ENCODE measurements around the gene HOXB9. TPM values are rescaled to one million over a fixed set of nuclear protein-coding genes. Genes with fewer than 3 reads are reported as not detected.

HOXB9 gene
- total RNA-seq, 1 experiment from 2014 or later: 0.24 TPM

GRCh38 chr17:48593840-48594537, 32.2 kb downstream of the HOXB9 start:
- Mint-ChIP-seq H3K4me1 (peaks cover 55% of the 10 kb centered on the region), H3K27me3 (ENCODE audit: low read depth) (peaks cover 100% of the 10 kb centered on the region; the same call in 1 of the 2 replicates), H3K36me3 (peaks cover 2% of the 10 kb centered on the region; the same call in 1 of the 2 replicates), H3K9me3 (no peaks in the 10 kb centered on the region), H3K4me3 (peak overlapping the region; percentile 50), H3K27ac (no peak overlapping the region)
- CTCF ChIA-PET: interaction anchor here (0.7 to 2.5 kb wide), 25 partner anchors 11 to 378 kb away, joined by 3 to 15 read pairs (median 5); no protein-coding TSS in a partner anchor
- POLR2A ChIA-PET: no interaction called here
- ATAC-seq: peak; percentile 20
- peak; percentile 90 for DNase-seq (ENCODE audit: low spot score)
- TF ChIP-seq SOX15 (CRISPR knock-in tag; IDR thresholded peaks at IDR 0.05) (no peak), MXD4 (CRISPR knock-in tag; IDR thresholded peaks at IDR 0.05; ENCODE audit: borderline replicate concordance) (no peak), OVOL2 (CRISPR knock-in tag; IDR thresholded peaks at IDR 0.05; ENCODE audit: borderline replicate concordance) (no peak), SMAD3 (CRISPR knock-in tag; IDR thresholded peaks at IDR 0.05; ENCODE audit: borderline replicate concordance) (no peak), GRHL2 (CRISPR knock-in tag; IDR thresholded peaks at IDR 0.05; ENCODE audit: insufficient replicate concordance, severe bottlenecking) (no peak), ZNF671 (CRISPR knock-in tag; IDR thresholded peaks at IDR 0.05) (no peak), JAZF1 (CRISPR knock-in tag; IDR thresholded peaks at IDR 0.05) (no peak), HMGXB4 (CRISPR knock-in tag; IDR thresholded peaks at IDR 0.05) (0 out of 2 replicates have a peak, but pooled peaks have one; percentile 39), NFATC4 (CRISPR knock-in tag; IDR thresholded peaks at IDR 0.05) (no peak), ZNF263 (CRISPR knock-in tag; IDR thresholded peaks at IDR 0.05; ENCODE audit: low read depth) (no peak), GABPB1 (CRISPR knock-in tag; IDR thresholded peaks at IDR 0.05) (no peak), FOXJ3 (CRISPR knock-in tag; IDR thresholded peaks at IDR 0.05; ENCODE audit: borderline replicate concordance) (no peak)
- TF ChIP-seq, protein P1, sequence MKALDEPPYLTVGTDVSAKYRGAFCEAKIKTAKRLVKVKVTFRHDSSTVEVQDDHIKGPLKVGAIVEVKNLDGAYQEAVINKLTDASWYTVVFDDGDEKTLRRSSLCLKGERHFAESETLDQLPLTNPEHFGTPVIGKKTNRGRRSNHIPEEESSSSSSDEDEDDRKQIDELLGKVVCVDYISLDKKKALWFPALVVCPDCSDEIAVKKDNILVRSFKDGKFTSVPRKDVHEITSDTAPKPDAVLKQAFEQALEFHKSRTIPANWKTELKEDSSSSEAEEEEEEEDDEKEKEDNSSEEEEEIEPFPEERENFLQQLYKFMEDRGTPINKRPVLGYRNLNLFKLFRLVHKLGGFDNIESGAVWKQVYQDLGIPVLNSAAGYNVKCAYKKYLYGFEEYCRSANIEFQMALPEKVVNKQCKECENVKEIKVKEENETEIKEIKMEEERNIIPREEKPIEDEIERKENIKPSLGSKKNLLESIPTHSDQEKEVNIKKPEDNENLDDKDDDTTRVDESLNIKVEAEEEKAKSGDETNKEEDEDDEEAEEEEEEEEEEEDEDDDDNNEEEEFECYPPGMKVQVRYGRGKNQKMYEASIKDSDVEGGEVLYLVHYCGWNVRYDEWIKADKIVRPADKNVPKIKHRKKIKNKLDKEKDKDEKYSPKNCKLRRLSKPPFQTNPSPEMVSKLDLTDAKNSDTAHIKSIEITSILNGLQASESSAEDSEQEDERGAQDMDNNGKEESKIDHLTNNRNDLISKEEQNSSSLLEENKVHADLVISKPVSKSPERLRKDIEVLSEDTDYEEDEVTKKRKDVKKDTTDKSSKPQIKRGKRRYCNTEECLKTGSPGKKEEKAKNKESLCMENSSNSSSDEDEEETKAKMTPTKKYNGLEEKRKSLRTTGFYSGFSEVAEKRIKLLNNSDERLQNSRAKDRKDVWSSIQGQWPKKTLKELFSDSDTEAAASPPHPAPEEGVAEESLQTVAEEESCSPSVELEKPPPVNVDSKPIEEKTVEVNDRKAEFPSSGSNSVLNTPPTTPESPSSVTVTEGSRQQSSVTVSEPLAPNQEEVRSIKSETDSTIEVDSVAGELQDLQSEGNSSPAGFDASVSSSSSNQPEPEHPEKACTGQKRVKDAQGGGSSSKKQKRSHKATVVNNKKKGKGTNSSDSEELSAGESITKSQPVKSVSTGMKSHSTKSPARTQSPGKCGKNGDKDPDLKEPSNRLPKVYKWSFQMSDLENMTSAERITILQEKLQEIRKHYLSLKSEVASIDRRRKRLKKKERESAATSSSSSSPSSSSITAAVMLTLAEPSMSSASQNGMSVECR (CRISPR knock-in tag; IDR thresholded peaks at IDR 0.05; ENCODE audit: borderline replicate concordance): no peak
- TF ChIP-seq, protein P2, sequence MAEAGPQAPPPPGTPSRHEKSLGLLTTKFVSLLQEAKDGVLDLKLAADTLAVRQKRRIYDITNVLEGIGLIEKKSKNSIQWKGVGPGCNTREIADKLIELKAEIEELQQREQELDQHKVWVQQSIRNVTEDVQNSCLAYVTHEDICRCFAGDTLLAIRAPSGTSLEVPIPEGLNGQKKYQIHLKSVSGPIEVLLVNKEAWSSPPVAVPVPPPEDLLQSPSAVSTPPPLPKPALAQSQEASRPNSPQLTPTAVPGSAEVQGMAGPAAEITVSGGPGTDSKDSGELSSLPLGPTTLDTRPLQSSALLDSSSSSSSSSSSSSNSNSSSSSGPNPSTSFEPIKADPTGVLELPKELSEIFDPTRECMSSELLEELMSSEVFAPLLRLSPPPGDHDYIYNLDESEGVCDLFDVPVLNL (CRISPR knock-in tag; IDR thresholded peaks at IDR 0.05; ENCODE audit: borderline replicate concordance, low read depth): no peak
- TF ChIP-seq, protein P3, sequence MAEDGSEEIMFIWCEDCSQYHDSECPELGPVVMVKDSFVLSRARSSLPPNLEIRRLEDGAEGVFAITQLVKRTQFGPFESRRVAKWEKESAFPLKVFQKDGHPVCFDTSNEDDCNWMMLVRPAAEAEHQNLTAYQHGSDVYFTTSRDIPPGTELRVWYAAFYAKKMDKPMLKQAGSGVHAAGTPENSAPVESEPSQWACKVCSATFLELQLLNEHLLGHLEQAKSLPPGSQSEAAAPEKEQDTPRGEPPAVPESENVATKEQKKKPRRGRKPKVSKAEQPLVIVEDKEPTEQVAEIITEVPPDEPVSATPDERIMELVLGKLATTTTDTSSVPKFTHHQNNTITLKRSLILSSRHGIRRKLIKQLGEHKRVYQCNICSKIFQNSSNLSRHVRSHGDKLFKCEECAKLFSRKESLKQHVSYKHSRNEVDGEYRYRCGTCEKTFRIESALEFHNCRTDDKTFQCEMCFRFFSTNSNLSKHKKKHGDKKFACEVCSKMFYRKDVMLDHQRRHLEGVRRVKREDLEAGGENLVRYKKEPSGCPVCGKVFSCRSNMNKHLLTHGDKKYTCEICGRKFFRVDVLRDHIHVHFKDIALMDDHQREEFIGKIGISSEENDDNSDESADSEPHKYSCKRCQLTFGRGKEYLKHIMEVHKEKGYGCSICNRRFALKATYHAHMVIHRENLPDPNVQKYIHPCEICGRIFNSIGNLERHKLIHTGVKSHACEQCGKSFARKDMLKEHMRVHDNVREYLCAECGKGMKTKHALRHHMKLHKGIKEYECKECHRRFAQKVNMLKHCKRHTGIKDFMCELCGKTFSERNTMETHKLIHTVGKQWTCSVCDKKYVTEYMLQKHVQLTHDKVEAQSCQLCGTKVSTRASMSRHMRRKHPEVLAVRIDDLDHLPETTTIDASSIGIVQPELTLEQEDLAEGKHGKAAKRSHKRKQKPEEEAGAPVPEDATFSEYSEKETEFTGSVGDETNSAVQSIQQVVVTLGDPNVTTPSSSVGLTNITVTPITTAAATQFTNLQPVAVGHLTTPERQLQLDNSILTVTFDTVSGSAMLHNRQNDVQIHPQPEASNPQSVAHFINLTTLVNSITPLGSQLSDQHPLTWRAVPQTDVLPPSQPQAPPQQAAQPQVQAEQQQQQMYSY (CRISPR knock-in tag; IDR thresholded peaks at IDR 0.05): peak; percentile 41; the same call in 1 of the 2 replicates
- TF ChIP-seq, protein P4, sequence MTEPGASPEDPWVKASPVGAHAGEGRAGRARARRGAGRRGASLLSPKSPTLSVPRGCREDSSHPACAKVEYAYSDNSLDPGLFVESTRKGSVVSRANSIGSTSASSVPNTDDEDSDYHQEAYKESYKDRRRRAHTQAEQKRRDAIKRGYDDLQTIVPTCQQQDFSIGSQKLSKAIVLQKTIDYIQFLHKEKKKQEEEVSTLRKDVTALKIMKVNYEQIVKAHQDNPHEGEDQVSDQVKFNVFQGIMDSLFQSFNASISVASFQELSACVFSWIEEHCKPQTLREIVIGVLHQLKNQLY (CRISPR knock-in tag; IDR thresholded peaks at IDR 0.05): no peak
- TF ChIP-seq, protein P5, sequence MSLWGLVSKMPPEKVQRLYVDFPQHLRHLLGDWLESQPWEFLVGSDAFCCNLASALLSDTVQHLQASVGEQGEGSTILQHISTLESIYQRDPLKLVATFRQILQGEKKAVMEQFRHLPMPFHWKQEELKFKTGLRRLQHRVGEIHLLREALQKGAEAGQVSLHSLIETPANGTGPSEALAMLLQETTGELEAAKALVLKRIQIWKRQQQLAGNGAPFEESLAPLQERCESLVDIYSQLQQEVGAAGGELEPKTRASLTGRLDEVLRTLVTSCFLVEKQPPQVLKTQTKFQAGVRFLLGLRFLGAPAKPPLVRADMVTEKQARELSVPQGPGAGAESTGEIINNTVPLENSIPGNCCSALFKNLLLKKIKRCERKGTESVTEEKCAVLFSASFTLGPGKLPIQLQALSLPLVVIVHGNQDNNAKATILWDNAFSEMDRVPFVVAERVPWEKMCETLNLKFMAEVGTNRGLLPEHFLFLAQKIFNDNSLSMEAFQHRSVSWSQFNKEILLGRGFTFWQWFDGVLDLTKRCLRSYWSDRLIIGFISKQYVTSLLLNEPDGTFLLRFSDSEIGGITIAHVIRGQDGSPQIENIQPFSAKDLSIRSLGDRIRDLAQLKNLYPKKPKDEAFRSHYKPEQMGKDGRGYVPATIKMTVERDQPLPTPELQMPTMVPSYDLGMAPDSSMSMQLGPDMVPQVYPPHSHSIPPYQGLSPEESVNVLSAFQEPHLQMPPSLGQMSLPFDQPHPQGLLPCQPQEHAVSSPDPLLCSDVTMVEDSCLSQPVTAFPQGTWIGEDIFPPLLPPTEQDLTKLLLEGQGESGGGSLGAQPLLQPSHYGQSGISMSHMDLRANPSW (CRISPR knock-in tag; conservative IDR thresholded peaks at IDR 0.05; ENCODE audit: low read depth): no peak

Measured in WTC11 (cell line).